Liver (tissue), 9 donors: ENCODE data around the gene IFI27. TPM values are rescaled to one million over a fixed set of nuclear protein-coding genes. Genes with fewer than 3 reads are reported as not detected.

ENCODE experiments used
- DNase-seq: peaks from one replicate; pipeline ENCODE4 v3.0.0-alpha.2; 2017; ENCODE audit warnings: low spot score
- H3K27ac ChIP-seq, 2 donors: one replicate each; pipeline ENCODE4 v1.7.0; 2013; ENCODE audit warnings: inconsistent platforms in 2 of 2, low read length in 2 of 2, control low read depth in 1 of 2, low read depth in 1 of 2, mild to moderate bottlenecking in 1 of 2
- H3K27me3 ChIP-seq, 4 donors: one replicate each; pipeline versions ENCODE4 v1.6.1 to v1.7.0; 2013; ENCODE audit warnings: low read length in 3 of 4, inconsistent platforms in 1 of 4, mild to moderate bottlenecking in 1 of 4, moderate library complexity in 1 of 4; ENCODE audit not compliant: control insufficient read depth in 4 of 4, insufficient read depth in 4 of 4
- H3K36me3 ChIP-seq, 4 donors: one replicate each; pipeline versions ENCODE4 v1.6.1 to v1.7.0; 2013; ENCODE audit warnings: low read length in 3 of 4, mild to moderate bottlenecking in 3 of 4, low read depth in 1 of 4, moderate library complexity in 1 of 4; ENCODE audit not compliant: control insufficient read depth in 4 of 4, insufficient read depth in 3 of 4
- H3K4me1 ChIP-seq, 4 donors: one replicate each; pipeline versions ENCODE4 v1.6.1 to v1.7.0; 2013; ENCODE audit warnings: low read length in 3 of 4, mild to moderate bottlenecking in 3 of 4, moderate library complexity in 1 of 4; ENCODE audit not compliant: control insufficient read depth in 4 of 4, insufficient read depth in 4 of 4
- H3K4me3 ChIP-seq, 3 donors: one replicate each; pipeline versions ENCODE4 v1.6.1 to v1.7.0; 2013; ENCODE audit warnings: low read length in 3 of 3, control low read depth in 1 of 3, low read depth in 1 of 3, mild to moderate bottlenecking in 1 of 3
- H3K9ac ChIP-seq, 2 donors: one replicate each; pipeline ENCODE4 v1.7.0; 2013; ENCODE audit warnings: low read length in 2 of 2, mild to moderate bottlenecking in 2 of 2, moderate library complexity in 2 of 2, control low read depth in 1 of 2, low read depth in 1 of 2
- H3K9me3 ChIP-seq, 4 donors: one replicate each; pipeline versions ENCODE4 v1.6.1 to v1.7.0; 2013; ENCODE audit warnings: low read length in 3 of 4; ENCODE audit not compliant: control insufficient read depth in 4 of 4
- EGR1 ChIP-seq, 2 donors: IDR thresholded peaks; 2 replicates each; pipeline ENCODE4 v1.6.1; 2016 to 2018; ENCODE audit warnings: antibody characterized with exemption in 2 of 2, low read depth in 2 of 2
- FOXA1 ChIP-seq: IDR thresholded peaks from 2 replicates; pipeline ENCODE4 v1.6.1; 2016; ENCODE audit warnings: antibody characterized with exemption
- FOXA2 ChIP-seq: IDR thresholded peaks from 2 replicates; pipeline ENCODE4 v1.6.1; 2016; ENCODE audit warnings: antibody characterized with exemption
- GABPA ChIP-seq, 2 donors: IDR thresholded peaks in 1 of 2; conservative IDR thresholded peaks in 1 of 2; 2 replicates each; pipeline ENCODE4 v1.6.1; 2016; ENCODE audit warnings: antibody characterized with exemption in 2 of 2, mild to moderate bottlenecking in 1 of 2, moderate library complexity in 1 of 2
- HNF4A ChIP-seq, 2 donors: conservative IDR thresholded peaks; 2 replicates each; pipeline ENCODE4 v1.6.1; 2016; ENCODE audit warnings: antibody characterized with exemption in 2 of 2, mild to moderate bottlenecking in 2 of 2
- HNF4G ChIP-seq: IDR thresholded peaks from 2 replicates; pipeline ENCODE4 v1.6.1; 2016; ENCODE audit warnings: antibody characterized with exemption
- JUND ChIP-seq, 2 donors: IDR thresholded peaks; 2 replicates each; pipeline ENCODE4 v1.6.1; 2016; ENCODE audit warnings: antibody characterized with exemption in 2 of 2
- NR2F2 ChIP-seq: IDR thresholded peaks from 2 replicates; pipeline ENCODE4 v1.6.1; 2016; ENCODE audit warnings: antibody characterized with exemption
- RAD21 ChIP-seq, 2 donors: IDR thresholded peaks; 2 replicates each; pipeline ENCODE4 v1.6.1; 2016; ENCODE audit warnings: antibody characterized with exemption in 2 of 2, mild to moderate bottlenecking in 2 of 2
- RXRA ChIP-seq, 2 donors: IDR thresholded peaks; 2 replicates each; pipeline ENCODE4 v1.6.1; 2017 to 2018; ENCODE audit warnings: antibody characterized with exemption in 2 of 2, mild to moderate bottlenecking in 1 of 2
- SP1 ChIP-seq: IDR thresholded peaks from 2 replicates; pipeline ENCODE4 v1.6.1; 2018; ENCODE audit warnings: antibody characterized with exemption, mild to moderate bottlenecking
- TAF1 ChIP-seq: conservative IDR thresholded peaks from 2 replicates; pipeline ENCODE4 v1.6.1; 2016; ENCODE audit warnings: antibody characterized with exemption, mild to moderate bottlenecking
- YY1 ChIP-seq: IDR thresholded peaks from 2 replicates; pipeline ENCODE4 v1.6.1; 2016; ENCODE audit warnings: antibody characterized with exemption, mild to moderate bottlenecking
- WGBS: extraction: QIAGEN DNeasy Blood & Tissue Kit; methylation state at CpG from one replicate; pipeline ENCODE4 v1.1.7; 2013; 5-methylcytosine and 5-hydroxymethylcytosine counted together
- polyA plus RNA-seq, 2 donors: library from polyadenylated mRNA; stranded (reverse) in 1 of 2; unstranded in 1 of 2; fragments of 200-250 nt in 1 of 2; fragments of >200 nt in 1 of 2; fragmentation: Nextera tagmentation in 1 of 2; extraction: Ambion mirVana in 1 of 2; gene quantifications; one replicate each; pipeline versions ENCODE4 v1.2.1 to v1.2.3, GENCODE V29; 2013 to 2015
- total RNA-seq, 2 donors: library from RNA; depleted of rRNA; stranded (reverse); fragments of >200 nt; gene quantifications; one replicate each; pipeline ENCODE4 v1.2.3, GENCODE V29; 2014
- TF ChIP-seq, protein P1 (sequence below): IDR thresholded peaks from 2 replicates; pipeline ENCODE4 v1.6.1; 2016; ENCODE audit warnings: antibody characterized with exemption
- TF ChIP-seq, protein P2 (sequence below): IDR thresholded peaks from 2 replicates; pipeline ENCODE4 v1.6.1; 2016; ENCODE audit warnings: antibody characterized with exemption
- TF ChIP-seq, protein P3 (sequence below): IDR thresholded peaks from 2 replicates; pipeline ENCODE4 v1.6.1; 2016; ENCODE audit warnings: antibody characterized with exemption
- TF ChIP-seq, protein P4 (sequence below): fragments of 150-350 bp; IDR thresholded peaks from 2 replicates; pipeline ENCODE4 v1.5.1; 2017; ENCODE audit warnings: improper control_type of control experiment, low read depth, low read length; ENCODE audit not compliant: missing input control
- TF ChIP-seq, protein P5 (sequence below): IDR thresholded peaks from 2 replicates; pipeline ENCODE4 v1.6.1; 2016; ENCODE audit warnings: antibody characterized with exemption, mild to moderate bottlenecking
- donor health status: healthy.
- donor health status: healthy.
- donor health status: healthy.
- donor health status: healthy.
- donor health status: healthy.

IFI27 gene
- total and polyA plus RNA-seq, 4 donors: 12.7 to 170 (median 42.2) TPM

DNA sequence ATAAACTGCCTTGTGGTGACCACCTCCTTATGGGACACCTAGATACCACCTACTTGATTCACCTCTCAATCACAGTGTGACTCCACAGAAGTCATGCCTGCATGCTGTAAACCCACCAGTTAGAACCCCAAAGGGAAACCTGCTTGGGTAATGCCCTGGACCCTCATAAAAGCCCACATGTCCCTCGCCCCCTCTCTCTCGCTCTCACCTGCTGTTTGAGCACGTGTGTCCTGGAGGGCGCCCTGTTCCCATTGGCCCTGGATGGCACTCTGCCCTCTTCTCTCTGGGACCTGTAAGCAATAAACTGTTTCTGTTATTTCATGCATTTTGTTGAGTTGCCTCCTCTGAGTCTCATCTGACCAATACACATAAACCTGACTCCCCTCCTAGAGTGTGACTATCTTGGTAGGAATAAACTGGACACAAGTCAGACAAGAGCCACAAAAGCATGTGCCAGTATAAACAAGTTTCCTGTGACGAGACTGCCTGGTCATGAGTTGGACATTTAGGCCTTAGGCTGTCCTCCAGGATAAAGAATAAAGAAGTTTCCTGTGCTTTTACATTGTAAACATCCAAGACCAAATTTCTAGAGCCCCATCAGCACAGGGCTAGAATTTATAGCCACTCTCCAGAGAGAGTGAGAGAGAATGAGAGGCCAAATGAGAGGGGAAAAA lies 10.3 kb downstream of the IFI27 start:
- Histone ChIP-seq H3K27me3 (no peaks in the 10 kb centered on the region), H3K9me3 (peaks cover 0 to 5% (median 0%) of the 10 kb centered on the region in 4 donors), H3K36me3 (no peaks in the 10 kb centered on the region), H3K4me1 (no peaks in the 10 kb centered on the region), H3K4me3 (no peak overlapping the region), H3K9ac (no peak overlapping the region), H3K27ac (no peak overlapping the region)
- 90% methylated on average over 5 of the region's 5 CpGs for WGBS
- no peak for DNase-seq
- TF ChIP-seq HNF4G: no peak
- no peak for TF ChIP-seq RXRA (IDR thresholded peaks at IDR 0.05)
- no peak for TF ChIP-seq JUND (IDR thresholded peaks at IDR 0.05)
- TF ChIP-seq, protein P1, sequence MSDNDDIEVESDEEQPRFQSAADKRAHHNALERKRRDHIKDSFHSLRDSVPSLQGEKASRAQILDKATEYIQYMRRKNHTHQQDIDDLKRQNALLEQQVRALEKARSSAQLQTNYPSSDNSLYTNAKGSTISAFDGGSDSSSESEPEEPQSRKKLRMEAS: no peak
- TF ChIP-seq, protein P2, sequence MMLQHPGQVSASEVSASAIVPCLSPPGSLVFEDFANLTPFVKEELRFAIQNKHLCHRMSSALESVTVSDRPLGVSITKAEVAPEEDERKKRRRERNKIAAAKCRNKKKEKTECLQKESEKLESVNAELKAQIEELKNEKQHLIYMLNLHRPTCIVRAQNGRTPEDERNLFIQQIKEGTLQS: no peak
- TF ChIP-seq SP1: no peak
- no peak for TF ChIP-seq HNF4A (conservative IDR thresholded peaks at IDR 0.05)
- TF ChIP-seq GABPA (IDR thresholded peaks at IDR 0.05 in 1 of 2, conservative IDR thresholded peaks at IDR 0.05 in 1 of 2): no peak
- TF ChIP-seq TAF1: no peak
- TF ChIP-seq RAD21 (IDR thresholded peaks at IDR 0.05): no peak
- no peak for TF ChIP-seq EGR1 (IDR thresholded peaks at IDR 0.05; ENCODE audit: low read depth in 2 of 2)
- TF ChIP-seq YY1: no peak
- TF ChIP-seq, protein P3, sequence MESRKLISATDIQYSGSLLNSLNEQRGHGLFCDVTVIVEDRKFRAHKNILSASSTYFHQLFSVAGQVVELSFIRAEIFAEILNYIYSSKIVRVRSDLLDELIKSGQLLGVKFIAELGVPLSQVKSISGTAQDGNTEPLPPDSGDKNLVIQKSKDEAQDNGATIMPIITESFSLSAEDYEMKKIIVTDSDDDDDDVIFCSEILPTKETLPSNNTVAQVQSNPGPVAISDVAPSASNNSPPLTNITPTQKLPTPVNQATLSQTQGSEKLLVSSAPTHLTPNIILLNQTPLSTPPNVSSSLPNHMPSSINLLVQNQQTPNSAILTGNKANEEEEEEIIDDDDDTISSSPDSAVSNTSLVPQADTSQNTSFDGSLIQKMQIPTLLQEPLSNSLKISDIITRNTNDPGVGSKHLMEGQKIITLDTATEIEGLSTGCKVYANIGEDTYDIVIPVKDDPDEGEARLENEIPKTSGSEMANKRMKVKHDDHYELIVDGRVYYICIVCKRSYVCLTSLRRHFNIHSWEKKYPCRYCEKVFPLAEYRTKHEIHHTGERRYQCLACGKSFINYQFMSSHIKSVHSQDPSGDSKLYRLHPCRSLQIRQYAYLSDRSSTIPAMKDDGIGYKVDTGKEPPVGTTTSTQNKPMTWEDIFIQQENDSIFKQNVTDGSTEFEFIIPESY: no peak
- no peak for TF ChIP-seq FOXA1
- TF ChIP-seq FOXA2: no peak
- no peak for TF ChIP-seq NR2F2
- TF ChIP-seq, protein P4, sequence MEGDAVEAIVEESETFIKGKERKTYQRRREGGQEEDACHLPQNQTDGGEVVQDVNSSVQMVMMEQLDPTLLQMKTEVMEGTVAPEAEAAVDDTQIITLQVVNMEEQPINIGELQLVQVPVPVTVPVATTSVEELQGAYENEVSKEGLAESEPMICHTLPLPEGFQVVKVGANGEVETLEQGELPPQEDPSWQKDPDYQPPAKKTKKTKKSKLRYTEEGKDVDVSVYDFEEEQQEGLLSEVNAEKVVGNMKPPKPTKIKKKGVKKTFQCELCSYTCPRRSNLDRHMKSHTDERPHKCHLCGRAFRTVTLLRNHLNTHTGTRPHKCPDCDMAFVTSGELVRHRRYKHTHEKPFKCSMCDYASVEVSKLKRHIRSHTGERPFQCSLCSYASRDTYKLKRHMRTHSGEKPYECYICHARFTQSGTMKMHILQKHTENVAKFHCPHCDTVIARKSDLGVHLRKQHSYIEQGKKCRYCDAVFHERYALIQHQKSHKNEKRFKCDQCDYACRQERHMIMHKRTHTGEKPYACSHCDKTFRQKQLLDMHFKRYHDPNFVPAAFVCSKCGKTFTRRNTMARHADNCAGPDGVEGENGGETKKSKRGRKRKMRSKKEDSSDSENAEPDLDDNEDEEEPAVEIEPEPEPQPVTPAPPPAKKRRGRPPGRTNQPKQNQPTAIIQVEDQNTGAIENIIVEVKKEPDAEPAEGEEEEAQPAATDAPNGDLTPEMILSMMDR: no peak
- TF ChIP-seq, protein P5, sequence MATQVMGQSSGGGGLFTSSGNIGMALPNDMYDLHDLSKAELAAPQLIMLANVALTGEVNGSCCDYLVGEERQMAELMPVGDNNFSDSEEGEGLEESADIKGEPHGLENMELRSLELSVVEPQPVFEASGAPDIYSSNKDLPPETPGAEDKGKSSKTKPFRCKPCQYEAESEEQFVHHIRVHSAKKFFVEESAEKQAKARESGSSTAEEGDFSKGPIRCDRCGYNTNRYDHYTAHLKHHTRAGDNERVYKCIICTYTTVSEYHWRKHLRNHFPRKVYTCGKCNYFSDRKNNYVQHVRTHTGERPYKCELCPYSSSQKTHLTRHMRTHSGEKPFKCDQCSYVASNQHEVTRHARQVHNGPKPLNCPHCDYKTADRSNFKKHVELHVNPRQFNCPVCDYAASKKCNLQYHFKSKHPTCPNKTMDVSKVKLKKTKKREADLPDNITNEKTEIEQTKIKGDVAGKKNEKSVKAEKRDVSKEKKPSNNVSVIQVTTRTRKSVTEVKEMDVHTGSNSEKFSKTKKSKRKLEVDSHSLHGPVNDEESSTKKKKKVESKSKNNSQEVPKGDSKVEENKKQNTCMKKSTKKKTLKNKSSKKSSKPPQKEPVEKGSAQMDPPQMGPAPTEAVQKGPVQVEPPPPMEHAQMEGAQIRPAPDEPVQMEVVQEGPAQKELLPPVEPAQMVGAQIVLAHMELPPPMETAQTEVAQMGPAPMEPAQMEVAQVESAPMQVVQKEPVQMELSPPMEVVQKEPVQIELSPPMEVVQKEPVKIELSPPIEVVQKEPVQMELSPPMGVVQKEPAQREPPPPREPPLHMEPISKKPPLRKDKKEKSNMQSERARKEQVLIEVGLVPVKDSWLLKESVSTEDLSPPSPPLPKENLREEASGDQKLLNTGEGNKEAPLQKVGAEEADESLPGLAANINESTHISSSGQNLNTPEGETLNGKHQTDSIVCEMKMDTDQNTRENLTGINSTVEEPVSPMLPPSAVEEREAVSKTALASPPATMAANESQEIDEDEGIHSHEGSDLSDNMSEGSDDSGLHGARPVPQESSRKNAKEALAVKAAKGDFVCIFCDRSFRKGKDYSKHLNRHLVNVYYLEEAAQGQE: no peak
